Prostate gland (tissue), 2 donors: ENCODE results near the gene IGSF9.

Experiments used
- CTCF ChIP-seq, 4 experiments: fragments of 200-600 bp in 2 of 4; fragments of 450-650 bp in 2 of 4; sonication (generic) in 2 of 4; IDR thresholded peaks; 1 replicate in 3 of 4; 2 replicates in 1 of 4; pipeline ENCODE4 v1.5.1; 2016 to 2019; ENCODE audit warnings: antibody characterized with exemption in 4 of 4, mild to moderate bottlenecking in 2 of 4, moderate library complexity in 2 of 4
- POLR2A ChIP-seq: fragments of 450-650 bp; IDR thresholded peaks from one replicate; pipeline ENCODE4 v1.6.1; 2016; ENCODE audit warnings: antibody characterized with exemption, mild to moderate bottlenecking

GRCh38 chr1:159935305-159935704 lies 10.1 kb downstream of the IGSF9 start:
- TF ChIP-seq CTCF (IDR thresholded peaks at IDR 0.05) (no peak), POLR2A (no peak)
